ENCODE measurements around the gene PGA4. TPM values are rescaled to one million over a fixed set of nuclear protein-coding genes. Genes with fewer than 3 reads are reported as not detected.

PGA4 gene
- total and polyA plus RNA-seq, 9 of the 15 experiments (the other 6 are each of a cell fraction or from before 2014, with no cell fraction given) = not detected

DNA sequence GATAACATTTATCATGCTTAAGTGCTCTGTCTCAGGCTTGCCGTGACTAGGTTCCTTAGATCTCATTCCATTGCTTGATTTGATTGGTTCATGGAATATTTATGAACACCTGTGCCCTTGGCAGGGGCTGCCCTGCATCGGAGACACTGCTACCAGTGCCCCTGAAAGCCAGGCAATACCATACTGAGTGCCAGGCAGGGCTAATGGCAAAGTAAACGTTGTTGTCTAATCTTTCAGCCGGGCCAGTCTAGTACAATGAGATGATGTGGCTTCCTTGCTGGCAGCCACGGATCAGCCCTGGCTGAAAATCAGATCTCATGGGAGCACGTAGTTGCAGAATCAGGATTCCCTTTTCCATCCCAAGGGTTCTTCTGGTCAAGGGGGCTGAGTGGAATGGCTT lies 23.8 kb upstream of the PGA4 start:
- peaks cover 0 to 4% of the 10 kb centered on the region in 2 experiments; a peak in 2 of 5 replicates for H3K4me1 ChIP-seq (replicated peaks in 1 of 2; ENCODE audit: control insufficient read depth in 2 of 2, insufficient read depth in 2 of 2, low read length in 2 of 2)
- no peak overlapping the region for H3K4me2 ChIP-seq (ENCODE audit: insufficient read depth, low read length)
- ATAC-seq (no peak), DNase-seq (ENCODE audit: extremely low read depth in 1 of 4, low spot score in 3 of 4) (no peak), FAIRE-seq (no peak)
- in situ Hi-C loops (cut with MboI) (loop anchor here (5.0 kb wide), 1 partner anchor 39 kb away; no protein-coding TSS in a partner anchor), intact Hi-C loops (cut with micrococcal nuclease) (no loop called here)
- H3K9me1 ChIP-seq (ENCODE audit: control insufficient read depth, insufficient read depth, low read length) = no peaks in the 10 kb centered on the region
- H3K9me3 ChIP-seq (replicated peaks; ENCODE audit: control insufficient read depth, insufficient read depth, low read depth, low read length) = no peaks in the 10 kb centered on the region
- no peaks in the 10 kb centered on the region for H3K79me2 ChIP-seq (ENCODE audit: control insufficient read depth, insufficient read depth, low read length)
- H3K27ac ChIP-seq (ENCODE audit: extremely low read depth, low read depth, low read length) = no peak overlapping the region
- WGBS (ENCODE audit: insufficient coverage, low coverage, missing lambda C conversion rate) = under 1% methylated on average over 6 of the region's 6 CpGs
- H3K27me3 ChIP-seq (ENCODE audit: control insufficient read depth in 2 of 2, insufficient read depth in 2 of 2, low read length in 2 of 2) = peaks cover 28 to 54% of the 10 kb centered on the region in 2 experiments
- H3K9ac ChIP-seq (ENCODE audit: insufficient read depth in 1 of 2, low read depth in 2 of 2, low read length in 2 of 2) = no peak overlapping the region
- H3K4me3 ChIP-seq = no peak overlapping the region
- TF ChIP-seq, protein P1, sequence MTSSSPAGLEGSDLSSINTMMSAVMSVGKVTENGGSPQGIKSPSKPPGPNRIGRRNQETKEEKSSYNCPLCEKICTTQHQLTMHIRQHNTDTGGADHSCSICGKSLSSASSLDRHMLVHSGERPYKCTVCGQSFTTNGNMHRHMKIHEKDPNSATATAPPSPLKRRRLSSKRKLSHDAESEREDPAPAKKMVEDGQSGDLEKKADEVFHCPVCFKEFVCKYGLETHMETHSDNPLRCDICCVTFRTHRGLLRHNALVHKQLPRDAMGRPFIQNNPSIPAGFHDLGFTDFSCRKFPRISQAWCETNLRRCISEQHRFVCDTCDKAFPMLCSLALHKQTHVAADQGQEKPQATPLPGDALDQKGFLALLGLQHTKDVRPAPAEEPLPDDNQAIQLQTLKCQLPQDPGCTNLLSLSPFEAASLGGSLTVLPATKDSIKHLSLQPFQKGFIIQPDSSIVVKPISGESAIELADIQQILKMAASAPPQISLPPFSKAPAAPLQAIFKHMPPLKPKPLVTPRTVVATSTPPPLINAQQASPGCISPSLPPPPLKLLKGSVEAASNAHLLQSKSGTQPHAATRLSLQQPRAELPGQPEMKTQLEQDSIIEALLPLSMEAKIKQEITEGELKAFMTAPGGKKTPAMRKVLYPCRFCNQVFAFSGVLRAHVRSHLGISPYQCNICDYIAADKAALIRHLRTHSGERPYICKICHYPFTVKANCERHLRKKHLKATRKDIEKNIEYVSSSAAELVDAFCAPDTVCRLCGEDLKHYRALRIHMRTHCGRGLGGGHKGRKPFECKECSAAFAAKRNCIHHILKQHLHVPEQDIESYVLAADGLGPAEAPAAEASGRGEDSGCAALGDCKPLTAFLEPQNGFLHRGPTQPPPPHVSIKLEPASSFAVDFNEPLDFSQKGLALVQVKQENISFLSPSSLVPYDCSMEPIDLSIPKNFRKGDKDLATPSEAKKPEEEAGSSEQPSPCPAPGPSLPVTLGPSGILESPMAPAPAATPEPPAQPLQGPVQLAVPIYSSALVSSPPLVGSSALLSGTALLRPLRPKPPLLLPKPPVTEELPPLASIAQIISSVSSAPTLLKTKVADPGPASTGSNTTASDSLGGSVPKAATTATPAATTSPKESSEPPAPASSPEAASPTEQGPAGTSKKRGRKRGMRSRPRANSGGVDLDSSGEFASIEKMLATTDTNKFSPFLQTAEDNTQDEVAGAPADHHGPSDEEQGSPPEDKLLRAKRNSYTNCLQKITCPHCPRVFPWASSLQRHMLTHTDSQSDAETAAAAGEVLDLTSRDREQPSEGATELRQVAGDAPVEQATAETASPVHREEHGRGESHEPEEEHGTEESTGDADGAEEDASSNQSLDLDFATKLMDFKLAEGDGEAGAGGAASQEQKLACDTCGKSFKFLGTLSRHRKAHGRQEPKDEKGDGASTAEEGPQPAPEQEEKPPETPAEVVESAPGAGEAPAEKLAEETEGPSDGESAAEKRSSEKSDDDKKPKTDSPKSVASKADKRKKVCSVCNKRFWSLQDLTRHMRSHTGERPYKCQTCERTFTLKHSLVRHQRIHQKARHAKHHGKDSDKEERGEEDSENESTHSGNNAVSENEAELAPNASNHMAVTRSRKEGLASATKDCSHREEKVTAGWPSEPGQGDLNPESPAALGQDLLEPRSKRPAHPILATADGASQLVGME (CRISPR knock-in tag; IDR thresholded peaks at IDR 0.05) = no peak
- TF ChIP-seq GABPA (tag; conservative IDR thresholded peaks at IDR 0.05; ENCODE audit: low read depth) = no peak
- no peak for TF ChIP-seq JUNB (CRISPR knock-in tag; conservative IDR thresholded peaks at IDR 0.05)
- TF ChIP-seq XRCC5 (IDR thresholded peaks at IDR 0.05; ENCODE audit: low read depth, low read length) = no peak
- no peak for TF ChIP-seq HDAC2 (IDR thresholded peaks at IDR 0.05)
- no peak for TF ChIP-seq ZNF23 (CRISPR knock-in tag; IDR thresholded peaks at IDR 0.05)
- no peak for TF ChIP-seq ZNF224 (CRISPR knock-in tag; IDR thresholded peaks at IDR 0.05)
- TF ChIP-seq SP2 (IDR thresholded peaks at IDR 0.05; ENCODE audit: extremely low read depth, low read depth, low read length, poor library complexity, severe bottlenecking) = no peak
- TF ChIP-seq, protein P2, sequence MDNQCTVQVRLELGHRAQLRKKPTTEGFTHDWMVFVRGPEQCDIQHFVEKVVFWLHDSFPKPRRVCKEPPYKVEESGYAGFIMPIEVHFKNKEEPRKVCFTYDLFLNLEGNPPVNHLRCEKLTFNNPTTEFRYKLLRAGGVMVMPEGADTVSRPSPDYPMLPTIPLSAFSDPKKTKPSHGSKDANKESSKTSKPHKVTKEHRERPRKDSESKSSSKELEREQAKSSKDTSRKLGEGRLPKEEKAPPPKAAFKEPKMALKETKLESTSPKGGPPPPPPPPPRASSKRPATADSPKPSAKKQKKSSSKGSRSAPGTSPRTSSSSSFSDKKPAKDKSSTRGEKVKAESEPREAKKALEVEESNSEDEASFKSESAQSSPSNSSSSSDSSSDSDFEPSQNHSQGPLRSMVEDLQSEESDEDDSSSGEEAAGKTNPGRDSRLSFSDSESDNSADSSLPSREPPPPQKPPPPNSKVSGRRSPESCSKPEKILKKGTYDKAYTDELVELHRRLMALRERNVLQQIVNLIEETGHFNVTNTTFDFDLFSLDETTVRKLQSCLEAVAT (IDR thresholded peaks at IDR 0.05) = no peak
- TF ChIP-seq ZKSCAN1 (IDR thresholded peaks at IDR 0.05; ENCODE audit: low read depth, low read length) = no peak
- no peak for TF ChIP-seq XRCC3 (IDR thresholded peaks at IDR 0.05)
- H2AFZ ChIP-seq (ENCODE audit: low read depth, low read length) = no peak overlapping the region
- no TSS peak for BruUV-seq (replicated peaks)
- ChIA-PET CTCF (ENCODE audit: low intra/inter-chr PET ratio) (no interaction called here), POLR2A (no interaction called here)
- no peaks in the 10 kb centered on the region for H3K36me3 ChIP-seq (ENCODE audit: control insufficient read depth, insufficient read depth, low read length)
- H4K20me1 ChIP-seq (replicated peaks; ENCODE audit: control insufficient read depth, insufficient read depth, low read length) = no peaks in the 10 kb centered on the region

All from K562 (cell line).